GM19467 (cell line): ENCODE data around the gene RNF126.
"Not testable (repeated sequence)": the region's sequence is repeated elsewhere in the genome, so short reads cannot be mapped to it uniquely, and the experiment has no call there.

Experiments
- ATAC-seq: cut with Tn5 transposase; IDR thresholded peaks from one replicate; pipeline ENCODE4 v1.9.1; 2021; ENCODE audit warnings: mild to moderate bottlenecking, moderate library complexity; ENCODE audit not compliant: unreplicated experiment

Gene RNF126

GRCh38 chr19:686589-687297 lies 23.7 kb upstream of the RNF126 start:
- no peak for ATAC-seq

- ATAC-seq = no peak
Measured at GRCh38 chr19:685454-685931, 22.5 kb upstream of the RNF126 start.

DNA sequence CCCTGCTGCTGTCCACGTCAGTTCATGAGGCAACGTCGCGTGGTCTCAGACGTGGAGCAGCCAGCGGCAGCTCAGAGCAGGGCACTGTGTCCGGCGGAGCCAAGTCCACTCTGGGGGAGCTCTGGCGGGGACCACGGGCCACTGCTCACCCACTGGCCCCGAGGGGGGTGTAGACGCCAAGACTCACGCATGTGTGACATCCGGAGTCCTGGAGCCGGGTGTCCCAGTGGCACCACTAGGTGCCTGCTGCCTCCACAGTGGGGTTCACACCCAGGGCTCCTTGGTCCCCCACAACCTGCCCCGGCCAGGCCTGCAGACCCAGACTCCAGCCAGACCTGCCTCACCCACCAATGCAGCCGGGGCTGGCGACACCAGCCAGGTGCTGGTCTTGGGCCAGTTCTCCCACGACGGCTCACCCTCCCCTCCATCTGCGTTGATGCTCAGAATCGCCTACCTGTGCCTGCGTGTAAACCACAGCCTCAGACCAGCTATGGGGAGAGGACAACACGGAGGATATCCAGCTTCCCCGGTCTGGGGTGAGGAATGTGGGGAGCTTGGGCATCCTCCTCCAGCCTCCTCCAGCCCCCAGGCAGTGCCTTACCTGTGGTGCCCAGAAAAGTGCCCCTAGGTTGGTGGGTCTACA lies 19.8 kb upstream of the RNF126 start:
- ATAC-seq = no peak

- no peak for ATAC-seq
Measured at GRCh38 chr19:681029-682019, 18.3 kb upstream of the RNF126 start.

DNA sequence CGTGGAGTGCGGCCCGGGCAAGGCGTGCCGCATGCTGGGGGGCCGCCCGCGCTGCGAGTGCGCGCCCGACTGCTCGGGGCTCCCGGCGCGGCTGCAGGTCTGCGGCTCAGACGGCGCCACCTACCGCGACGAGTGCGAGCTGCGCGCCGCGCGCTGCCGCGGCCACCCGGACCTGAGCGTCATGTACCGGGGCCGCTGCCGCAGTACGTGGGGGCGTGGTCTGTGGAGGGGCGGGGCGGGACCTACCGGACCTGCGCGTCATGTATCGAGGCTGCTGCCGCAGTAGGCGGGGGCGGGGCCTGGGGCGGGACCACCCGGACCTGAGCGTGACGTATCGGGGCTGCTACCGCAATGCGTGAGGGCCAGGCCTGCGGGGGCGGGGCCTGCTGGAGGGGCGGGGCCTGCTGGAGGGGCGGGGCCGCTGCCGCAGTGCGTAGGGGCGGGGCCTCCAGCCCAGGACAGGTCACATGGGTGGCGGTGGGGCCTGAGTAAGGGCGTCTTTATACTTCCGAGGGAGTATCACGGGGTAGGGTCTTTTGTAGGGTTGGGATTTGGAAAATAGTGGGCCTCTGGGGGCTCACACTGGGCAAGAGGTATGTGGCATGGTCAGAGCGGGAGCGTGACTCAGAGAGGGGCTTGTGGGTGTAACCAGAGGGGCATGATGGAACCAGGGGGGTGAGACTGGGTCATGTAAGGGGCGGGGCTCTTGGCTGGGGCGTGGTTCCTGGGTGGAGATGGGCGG lies 17.4 kb upstream of the RNF126 start:
- peak; percentile 67 for ATAC-seq

DNA sequence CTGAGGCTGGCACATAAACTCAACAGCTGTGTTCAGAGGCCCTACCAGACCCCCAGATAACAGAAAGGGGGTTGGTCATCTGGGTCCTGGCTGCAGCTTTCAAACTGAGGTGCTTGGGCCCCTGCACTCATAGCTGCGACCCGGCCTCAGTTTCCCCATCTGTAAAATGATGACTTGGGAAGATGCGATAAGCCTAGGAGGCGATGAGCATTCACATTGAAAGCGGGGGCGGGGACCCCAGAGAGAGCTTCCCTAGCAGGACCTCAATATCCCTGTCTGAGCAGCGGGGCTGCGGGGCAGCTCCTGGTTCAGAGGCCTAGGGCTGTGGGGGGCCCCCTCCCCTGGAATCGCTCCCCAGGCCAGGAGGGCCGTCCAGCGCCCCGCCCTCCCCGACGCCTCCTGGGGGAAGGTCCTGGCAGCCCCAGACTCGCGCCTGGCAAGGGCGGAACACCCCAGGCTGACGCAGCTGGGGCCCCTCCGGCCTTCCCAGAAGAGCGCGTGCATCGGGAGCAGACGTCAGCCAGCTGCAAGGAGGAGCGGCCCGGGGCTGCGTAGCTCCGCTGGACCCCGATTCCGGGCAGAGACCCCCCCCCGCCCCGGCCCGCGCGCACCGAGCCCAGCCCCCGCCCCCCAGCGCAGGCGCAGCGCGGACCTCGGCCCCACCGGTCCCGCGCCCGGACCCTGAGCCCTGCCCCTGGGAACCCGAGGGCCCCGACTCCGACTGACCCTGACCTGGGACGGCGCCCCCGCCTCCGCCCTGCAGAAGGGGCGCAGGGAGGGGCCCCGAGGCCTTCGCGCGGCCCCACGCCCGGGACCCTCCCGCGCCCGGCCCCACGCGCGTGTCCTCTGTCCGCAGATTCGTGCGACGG lies 16.6 kb upstream of the RNF126 start:
- peak; percentile 11 for ATAC-seq

DNA sequence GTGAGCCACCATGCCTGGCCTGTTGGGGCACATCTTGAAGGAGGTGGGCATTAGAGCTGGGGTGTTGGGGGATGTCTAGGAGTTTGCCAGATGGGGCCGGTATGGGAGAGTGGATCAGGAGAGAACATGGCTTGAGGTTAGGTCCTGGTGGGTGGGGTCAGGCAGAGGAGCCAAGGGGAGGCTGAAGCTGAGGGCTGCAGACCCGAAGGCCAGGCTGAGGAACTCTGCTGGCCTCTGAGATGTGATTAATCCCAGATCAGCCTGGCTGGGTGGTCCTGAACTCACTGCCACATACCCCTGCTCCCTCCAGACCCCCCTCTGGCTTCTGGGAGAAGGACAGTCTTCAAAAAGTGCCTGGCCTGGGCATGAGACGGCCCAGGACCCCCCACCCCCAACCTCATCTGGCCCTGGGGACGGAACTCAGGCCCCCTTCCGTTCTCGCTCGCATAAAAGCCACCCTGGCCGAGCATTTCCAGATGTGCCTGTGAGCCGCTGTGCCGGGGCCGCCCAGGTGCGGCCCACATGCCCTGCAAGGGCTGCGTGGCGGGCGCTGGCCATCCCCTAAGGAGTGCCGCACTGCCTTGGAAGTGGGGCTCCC lies 15.9 kb upstream of the RNF126 start:
- no peak for ATAC-seq

- ATAC-seq = no peak
Measured at GRCh38 chr19:677601-678436, 14.8 kb upstream of the RNF126 start.

GRCh38 chr19:677201-677600 lies 14.2 kb upstream of the RNF126 start:
- no peak for ATAC-seq

DNA sequence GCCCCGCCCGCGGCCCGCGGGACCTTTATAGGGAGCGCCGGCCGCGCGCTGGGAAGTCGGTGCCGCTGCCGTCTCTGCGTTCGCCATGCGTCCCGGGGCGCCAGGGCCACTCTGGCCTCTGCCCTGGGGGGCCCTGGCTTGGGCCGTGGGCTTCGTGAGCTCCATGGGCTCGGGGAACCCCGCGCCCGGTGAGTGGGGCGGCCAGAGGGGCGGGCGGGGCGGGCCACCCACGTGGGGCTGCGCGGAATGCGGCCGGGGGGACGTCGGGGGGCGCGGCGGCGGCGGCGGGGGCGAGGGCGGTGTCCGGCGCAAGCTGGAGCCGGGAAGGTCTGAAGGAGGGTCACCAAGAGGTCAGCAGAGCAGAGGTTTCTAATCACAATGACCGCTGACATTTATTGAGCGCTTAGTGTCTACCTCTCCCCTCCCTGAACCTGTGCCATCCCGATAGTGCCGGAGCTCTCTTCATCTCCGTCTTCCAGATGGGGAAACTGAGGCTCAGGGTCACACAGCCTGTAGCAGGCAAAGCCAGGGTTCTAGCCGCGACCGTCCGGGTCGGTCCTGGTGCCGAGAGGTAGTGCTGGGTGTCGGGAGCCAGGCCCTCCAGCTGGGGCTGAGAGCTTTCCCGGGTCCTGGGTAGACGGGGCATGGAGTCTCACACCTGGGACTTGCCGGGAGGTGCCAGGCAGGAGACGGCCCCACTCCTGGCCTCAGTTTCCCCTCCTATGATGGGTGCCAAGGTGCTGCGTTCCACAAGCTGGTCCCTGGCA lies 13.5 kb upstream of the RNF126 start, which contains the start of gene FSTL3:
Gene FSTL3 (plus strand): TSS at position 54 of the 767 bp plus-strand sequence. CDS start 32 bp downstream, at position 86.
- ATAC-seq = no peak

DNA sequence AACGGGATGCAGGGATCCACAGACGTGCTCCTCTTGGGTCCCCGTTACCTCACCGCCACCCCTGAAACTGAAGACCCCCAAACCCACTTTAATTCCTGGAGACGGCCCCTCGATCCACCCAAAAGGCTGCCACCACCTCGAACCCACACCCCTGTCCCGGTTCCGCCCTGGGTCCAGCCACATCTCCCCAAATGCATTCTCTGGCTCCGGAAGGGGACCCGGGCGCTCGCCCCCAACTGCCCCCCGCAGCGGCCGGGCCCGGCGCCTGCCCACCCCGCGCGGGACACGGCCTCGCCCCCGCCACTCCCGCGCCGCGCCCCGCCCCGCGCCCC lies 13.0 kb upstream of the RNF126 start:
- no peak for ATAC-seq

DNA sequence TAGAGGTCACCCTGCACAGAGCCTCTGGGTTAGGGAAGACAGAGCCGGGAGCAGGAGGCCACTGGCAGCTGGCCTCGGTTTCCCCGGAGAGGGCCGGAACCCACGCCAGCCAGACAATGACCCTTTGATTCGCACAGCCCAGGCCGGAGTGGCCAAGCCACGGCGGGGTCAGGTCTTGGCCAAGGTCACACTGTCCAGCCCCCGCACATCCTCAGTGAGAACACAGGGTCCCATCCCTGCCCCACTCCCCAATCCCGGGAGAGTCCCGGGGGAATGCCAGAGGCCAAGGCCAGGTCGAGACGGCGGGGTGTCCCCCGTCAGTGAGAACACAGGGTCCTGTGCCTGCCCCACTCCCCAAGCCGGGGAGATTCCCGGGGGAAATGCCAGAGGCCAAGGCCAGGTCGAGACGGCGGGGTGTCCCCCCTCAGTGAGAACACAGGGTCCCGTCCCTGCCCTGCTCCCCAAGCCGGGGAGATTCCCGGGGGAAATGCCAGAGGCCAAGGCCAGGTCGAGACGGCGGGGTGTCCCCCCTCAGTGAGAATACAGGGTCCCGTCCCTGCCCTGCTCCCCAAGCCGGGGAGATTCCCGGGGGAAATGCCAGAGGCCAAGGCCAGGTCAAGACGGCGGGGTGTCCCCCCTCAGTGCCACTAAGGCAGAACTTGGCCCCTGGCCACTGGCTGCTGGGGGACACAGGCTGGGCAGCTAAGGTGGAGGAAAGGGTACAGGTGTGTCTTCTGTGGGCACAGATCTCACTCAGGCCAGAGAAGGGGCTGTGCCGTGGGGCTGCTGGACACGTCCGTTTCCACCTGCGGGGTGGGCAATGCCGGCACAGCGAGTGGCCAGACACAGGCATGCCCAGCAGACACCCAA lies 11.5 kb upstream of the RNF126 start:
- no peak for ATAC-seq

DNA sequence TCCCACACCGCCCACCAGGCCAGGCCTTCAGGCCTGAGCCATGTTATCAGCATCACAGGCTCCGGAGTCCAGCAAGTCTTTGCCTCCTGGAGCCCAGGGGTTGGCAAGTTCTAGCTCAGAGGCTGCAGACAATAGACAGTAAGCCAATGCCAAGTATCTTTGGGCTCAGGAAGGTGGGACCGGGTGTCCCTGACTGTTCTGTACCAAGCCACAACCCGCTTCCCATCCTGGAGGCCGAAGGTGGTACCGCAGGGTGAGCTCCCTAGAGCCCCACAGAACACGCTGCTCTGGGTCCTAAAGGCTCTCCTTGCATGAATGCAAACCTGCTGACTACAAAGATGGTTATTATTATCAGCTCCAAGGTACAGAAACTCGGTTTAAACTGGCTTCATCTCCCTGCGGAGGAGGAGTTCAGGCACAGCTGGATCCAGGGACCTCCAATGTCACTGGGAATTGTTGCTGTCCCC lies 7.6 kb upstream of the RNF126 start:
- no peak for ATAC-seq

GRCh38 chr19:668675-669434 lies 5.8 kb upstream of the RNF126 start:
- ATAC-seq = not testable (repeated sequence)

GRCh38 chr19:666985-667573 lies 4.1 kb upstream of the RNF126 start:
- ATAC-seq = not testable (repeated sequence)
